GM19023 (cell line): Measurements from ENCODE around the gene LAMC3.

Experiments used
- ATAC-seq: cut with Tn5 transposase; IDR thresholded peaks from one replicate; pipeline ENCODE4 v1.9.1; 2021; ENCODE audit warnings: mild to moderate bottlenecking, moderate library complexity; ENCODE audit not compliant: unreplicated experiment

The LAMC3 gene

DNA sequence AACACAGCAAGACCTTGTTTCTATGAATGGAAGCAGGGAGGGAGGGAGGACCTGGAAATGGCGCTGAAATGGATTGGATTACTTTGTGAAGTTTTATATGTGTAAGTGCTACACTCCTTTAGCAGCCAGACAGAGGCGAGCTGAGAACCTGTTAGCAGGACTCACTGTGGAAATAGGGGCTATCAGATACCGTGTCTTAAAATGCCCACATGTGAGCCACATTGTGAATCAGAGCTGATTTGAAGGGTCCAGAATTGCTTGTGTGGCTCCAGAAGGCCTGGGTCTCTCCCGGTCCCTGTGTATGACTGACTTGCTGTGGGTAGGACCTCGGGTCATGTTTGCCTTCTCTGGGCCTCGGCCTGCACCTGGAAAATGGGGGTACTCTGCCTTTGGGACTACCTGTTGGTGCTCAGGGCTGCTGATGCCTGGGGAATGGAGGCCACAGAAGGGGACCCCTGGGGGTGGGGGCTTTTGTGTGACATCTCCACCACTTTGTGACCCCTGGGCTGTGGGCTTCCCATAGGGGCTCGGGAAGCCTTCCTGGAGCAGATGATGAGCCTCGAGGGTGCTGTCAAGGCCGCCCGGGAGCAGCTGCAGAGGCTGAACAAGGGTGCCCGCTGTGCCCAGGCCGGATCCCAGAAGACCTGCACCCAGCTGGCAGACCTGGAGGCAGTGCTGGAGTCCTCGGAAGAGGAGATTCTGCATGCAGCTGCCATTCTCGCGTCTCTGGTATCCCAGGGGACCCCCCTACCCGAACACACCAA is 63.3 kb downstream of the LAMC3 start:
- no peak for ATAC-seq

- ATAC-seq = no peak
Observed at GRCh38 chr9:131072871-131073237, 63.9 kb downstream of the LAMC3 start.

DNA sequence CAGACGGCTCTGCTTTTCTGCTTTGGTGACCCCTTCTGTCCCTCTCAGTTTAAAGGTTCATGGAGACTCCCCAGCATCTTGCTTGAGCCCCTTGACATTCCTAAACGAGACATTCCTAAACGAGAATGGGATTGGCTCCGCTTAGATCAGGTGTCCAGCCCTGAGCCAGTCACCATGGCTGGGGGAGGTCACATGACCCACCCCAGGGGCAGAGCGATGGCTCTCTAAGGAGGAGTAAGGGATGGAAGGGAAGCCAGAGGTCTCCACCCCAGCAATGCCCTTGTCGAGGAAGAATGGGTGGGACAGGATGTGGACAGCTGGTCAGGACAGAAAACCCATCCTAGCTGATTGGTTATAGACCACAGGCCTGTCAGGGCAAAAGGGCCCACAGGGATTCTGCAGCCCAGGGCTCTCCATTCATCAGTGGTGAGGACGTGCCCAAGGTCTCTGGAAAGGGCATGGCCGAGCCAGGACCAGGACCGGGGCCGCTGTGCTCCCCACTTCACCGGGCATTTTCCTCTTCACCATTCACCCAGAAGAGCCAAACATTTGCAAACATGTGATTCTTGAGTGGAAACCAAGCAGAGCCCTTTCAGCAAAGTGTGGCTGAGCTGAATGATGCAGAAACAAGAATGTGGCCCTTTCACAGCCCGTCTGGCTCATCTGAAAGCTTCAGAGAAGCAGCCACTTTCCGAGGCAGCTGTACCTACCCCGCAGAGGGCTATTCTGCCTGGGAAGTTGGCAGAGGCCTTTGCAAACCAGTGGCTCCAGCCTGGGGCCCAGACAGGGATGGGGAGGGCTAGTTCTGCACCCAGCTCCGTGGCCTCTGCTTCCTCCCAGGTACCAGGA is 67.6 kb downstream of the LAMC3 start:
- no peak for ATAC-seq

DNA sequence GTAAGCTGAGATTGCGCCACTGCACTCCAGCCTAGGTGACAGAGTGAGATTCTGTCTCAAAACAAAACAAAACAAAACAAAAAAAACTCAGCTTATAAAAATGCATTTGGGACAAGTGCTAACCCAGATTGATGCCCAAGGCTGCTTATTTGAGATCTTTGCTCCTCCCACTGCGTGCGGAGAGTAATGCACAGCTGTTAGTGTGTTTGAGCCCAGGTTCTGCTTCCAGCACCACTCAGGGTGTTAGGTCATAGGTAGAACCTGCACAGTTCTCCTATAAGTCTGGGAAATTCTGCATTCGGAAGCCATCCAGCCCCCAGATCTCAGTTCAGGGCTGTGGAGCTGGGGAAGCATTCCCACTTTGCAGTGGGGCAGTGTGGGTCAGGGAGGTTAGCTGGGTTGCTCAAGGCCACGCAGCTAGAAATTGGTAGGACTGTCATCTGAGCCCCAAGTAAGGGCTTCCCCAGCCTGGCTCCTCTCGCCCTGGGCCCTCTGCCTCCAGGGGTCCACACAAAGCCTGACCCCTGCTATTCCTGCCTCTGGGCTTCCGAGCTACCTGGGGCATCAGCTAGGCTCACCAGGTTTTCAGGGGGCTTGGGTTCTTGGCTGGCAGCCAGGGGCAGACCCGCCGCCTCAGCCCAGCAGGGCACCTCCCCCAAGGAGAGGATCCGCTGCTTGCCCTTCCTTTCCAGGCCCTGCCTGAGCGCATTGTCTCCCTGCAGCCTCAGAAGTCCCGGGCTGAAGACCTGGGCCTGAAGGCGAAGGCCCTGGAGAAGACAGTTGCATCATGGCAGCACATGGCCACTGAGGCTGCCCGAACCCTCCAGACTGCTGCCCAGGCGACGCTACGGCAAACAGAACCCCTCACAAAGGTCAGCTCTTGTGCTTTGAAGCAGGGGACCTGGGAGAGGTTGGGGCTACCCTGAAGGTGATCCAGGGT is 69.7 kb downstream of the LAMC3 start:
- ATAC-seq = no peak

- no peak for ATAC-seq
Observed at GRCh38 chr9:131080589-131080988, 71.6 kb downstream of the LAMC3 start.

DNA sequence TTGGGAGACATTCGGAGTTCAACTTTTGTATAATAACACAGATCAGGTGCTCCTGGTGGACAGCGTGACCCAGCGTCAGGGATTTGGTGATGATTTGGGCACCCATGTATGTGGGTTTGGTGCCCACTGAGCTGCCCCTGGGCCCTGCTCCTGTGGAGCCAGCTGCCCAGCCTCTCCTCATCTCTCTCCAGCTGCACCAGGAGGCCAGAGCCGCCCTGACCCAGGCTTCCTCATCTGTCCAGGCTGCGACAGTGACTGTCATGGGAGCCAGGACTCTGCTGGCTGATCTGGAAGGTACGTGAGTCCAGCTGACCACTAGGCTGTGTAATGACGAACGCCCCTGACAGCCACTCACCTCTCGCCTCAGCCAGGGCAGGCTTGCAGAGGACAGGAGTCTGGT is 72.9 kb downstream of the LAMC3 start:
- ATAC-seq = no peak

- no peak for ATAC-seq
Observed at GRCh38 chr9:131082774-131083512, 74.0 kb downstream of the LAMC3 start.

DNA sequence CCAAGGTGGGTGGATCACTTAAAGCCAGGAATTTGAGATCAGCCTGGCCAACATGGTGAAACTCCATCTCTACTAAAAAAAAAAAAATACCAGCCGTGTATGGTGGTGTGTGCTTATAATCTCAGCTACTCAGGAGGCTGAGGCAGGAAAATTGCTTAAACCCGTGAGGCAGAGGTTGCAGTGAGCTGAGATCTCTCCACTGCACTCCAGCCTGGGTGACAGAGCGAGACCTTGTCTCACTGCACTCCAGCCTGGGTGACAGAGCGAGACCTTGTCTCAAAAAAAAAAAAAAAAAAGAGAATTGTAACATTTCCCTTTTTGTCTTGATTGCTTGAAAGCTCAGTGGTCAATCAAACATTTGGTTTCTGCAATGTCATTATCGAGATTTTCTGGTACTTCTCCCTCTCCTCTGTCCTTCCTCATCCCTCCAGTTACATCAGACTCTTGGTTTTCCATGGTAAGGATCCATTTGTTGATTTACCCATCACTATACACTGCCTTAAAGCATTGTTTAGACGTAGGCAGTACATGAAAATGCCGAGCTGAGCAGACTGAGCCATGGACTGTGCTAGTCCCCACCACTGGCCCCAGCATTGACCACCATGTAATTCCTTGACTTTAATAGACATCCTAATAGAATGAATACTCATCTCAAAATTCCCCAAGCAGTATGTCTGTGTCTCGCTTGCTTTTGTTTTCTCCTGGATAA is 75.8 kb downstream of the LAMC3 start:
- no peak for ATAC-seq

GRCh38 chr9:131085370-131086122 is 76.6 kb downstream of the LAMC3 start:
- no peak for ATAC-seq

- ATAC-seq = no peak
Observed at GRCh38 chr9:131087354-131087893, 78.5 kb downstream of the LAMC3 start.

- ATAC-seq = no peak
Observed at GRCh38 chr9:131090025-131090787, 81.2 kb downstream of the LAMC3 start.

GRCh38 chr9:131091352-131091992 is 82.5 kb downstream of the LAMC3 start:
- no peak for ATAC-seq

- no peak for ATAC-seq
Observed at GRCh38 chr9:131092030-131092429, 83.1 kb downstream of the LAMC3 start.

DNA sequence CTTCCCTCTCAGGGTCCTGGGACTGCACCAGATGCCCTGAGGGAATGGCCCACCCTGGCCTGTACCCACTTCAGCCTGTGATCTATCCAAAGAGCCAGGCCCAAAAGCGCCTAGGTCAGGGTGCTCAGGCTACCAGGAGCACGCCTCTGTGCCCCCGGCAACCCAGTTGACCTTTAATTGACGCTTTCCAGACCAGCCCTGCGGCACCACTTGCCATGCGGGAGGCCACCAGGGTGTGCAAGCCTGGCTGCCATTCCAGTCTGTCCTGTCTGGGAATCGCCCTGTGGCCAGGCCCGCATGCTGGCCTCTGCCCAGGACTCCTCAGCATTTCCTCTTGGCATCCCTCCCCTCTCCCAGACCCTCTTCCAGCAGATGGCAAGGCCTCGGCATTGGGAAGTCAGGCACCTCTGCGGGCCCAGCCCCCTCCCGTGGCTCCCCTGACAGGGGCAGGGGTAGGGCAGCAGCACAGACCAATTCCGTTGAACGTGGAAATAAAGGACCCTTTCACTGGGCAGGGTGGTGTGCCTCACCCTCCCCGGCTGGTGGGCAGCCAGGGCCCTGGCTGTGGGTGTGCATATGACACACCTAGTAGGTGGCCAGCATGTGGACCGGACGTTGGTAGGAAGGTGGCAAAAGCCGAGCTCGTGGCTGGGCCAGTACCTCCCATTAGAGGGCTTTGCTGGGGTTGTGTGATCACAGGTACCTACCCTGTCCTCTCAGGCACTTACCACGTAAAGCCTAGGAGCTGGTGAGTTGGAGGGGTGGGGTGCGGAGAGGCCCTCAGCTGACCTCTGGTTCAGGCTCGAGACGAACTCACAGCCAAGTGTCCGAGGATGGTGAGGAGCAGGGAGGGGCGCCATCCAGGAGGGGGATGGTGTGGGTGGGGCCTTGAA is 83.8 kb downstream of the LAMC3 start:
- ATAC-seq = no peak

- no peak for ATAC-seq
Observed at GRCh38 chr9:131094015-131094414, 85.0 kb downstream of the LAMC3 start.

DNA sequence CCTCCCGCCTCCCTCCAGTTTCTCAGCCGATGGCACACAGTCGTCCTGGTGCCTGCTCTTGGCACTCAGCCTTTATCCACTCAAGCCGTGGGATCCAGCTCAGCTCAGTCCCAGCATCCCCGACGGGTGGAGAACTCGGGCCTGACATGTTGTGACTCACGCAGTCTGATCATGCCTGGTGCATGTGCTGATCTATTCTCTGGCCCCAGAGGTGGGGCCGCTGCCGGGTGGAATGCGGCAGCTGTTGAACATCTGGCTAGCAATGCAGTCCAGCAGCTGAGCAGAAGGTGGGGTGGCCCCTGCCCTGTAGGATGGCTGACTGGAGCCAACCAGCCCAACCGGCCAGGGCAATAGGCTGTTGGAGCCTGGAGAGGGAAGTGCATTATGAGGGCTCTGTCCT is 85.6 kb downstream of the LAMC3 start:
- no peak for ATAC-seq
